ENCODE data around the gene DHRS1.

GRCh38 chr14:24317141-24317928 is 17.8 kb upstream of the DHRS1 start:
- TF ChIP-seq POLR2A (IDR thresholded peaks at IDR 0.05): no peak
- TF ChIP-seq CTCF (IDR thresholded peaks at IDR 0.05): no peak

Data from sigmoid colon (tissue), 3 donors.